GM12878 (cell line): Measurements from ENCODE around the gene CDH16. TPM values are rescaled to one million over a fixed set of nuclear protein-coding genes. Genes with fewer than 3 reads are reported as not detected.
A peak's percentile ranks its signal among the peaks of the same experiment; 100 is the strongest.

ENCODE experiments used
- ATAC-seq: fragments of 200-7000 bp; cut with Tn5 transposase; 3 replicates; pipeline ENCODE4 v1.9.1; 2020; ENCODE audit warnings: mild to moderate bottlenecking, moderate library complexity
- BruUV-seq: library from RNA; stranded (reverse); fragments of 400-500 nt; replicated peaks from 2 replicates; lab custom pipeline; 2021; lab: Mats Ljungman, UMichigan
- CTCF ChIA-PET: fragments of 300-600 bp; sonication (Branson Sonifier 250); formaldehyde crosslinking; extraction: SDS; loops from one replicate; lab custom pipeline; 2021; ENCODE audit warnings: inconsistent platforms; lab: Yijun Ruan, JAX
- POLR2A ChIA-PET: fragments of 350-600 bp; formaldehyde crosslinking; extraction: SDS; loops from one replicate; lab custom pipeline; 2021; ENCODE audit warnings: inconsistent platforms; lab: Charles Lee
- RAD21 ChIA-PET: fragments of 300-600 bp; sonication (Branson Sonifier 250); formaldehyde crosslinking; loops from one replicate; lab custom pipeline; 2023; ENCODE audit warnings: antibody characterized with exemption; ENCODE audit not compliant: unreplicated experiment; lab: Charles Lee
- SMC1A ChIA-PET: fragments of 300-600 bp; sonication (Branson Sonifier 250); formaldehyde crosslinking; loops from one replicate; lab custom pipeline; 2023; ENCODE audit not compliant: unreplicated experiment, uncharacterized antibody; lab: Charles Lee
- DNase-seq: peaks from one replicate; pipeline ENCODE4 v3.0.0-alpha.2; 2011; ENCODE audit warnings: low read depth, low spot score
- FAIRE-seq: peaks from 3 replicates; lab custom pipeline; 2011; peaks lifted over from hg19 to GRCh38; lab: Jason Lieb, UNC
- H2AFZ ChIP-seq: 2 replicates; pipeline ENCODE4 v1.6.0; 2011; ENCODE audit warnings: low read depth, low read length, control low read depth; ENCODE audit not compliant: control insufficient read depth
- H3K27ac ChIP-seq: 2 replicates; pipeline ENCODE4 v1.5.1; 2011; ENCODE audit warnings: control low read depth; ENCODE audit not compliant: control insufficient read depth, insufficient read depth
- H3K27me3 ChIP-seq, 2 experiments: replicated peaks in 1 of 2; 2 replicates each; pipeline versions ENCODE4 v1.6.0 to v1.6.1; 2011; ENCODE audit warnings: low read length in 1 of 2; ENCODE audit not compliant: control insufficient read depth in 2 of 2, insufficient read depth in 2 of 2
- H3K36me3 ChIP-seq, 2 experiments: 2 replicates each; pipeline ENCODE4 v1.5.1; 2011; ENCODE audit warnings: low read length in 1 of 2; ENCODE audit not compliant: control insufficient read depth in 2 of 2, insufficient read depth in 2 of 2
- H3K4me1 ChIP-seq: 2 replicates; pipeline ENCODE4 v1.6.1; 2011; ENCODE audit warnings: mild to moderate bottlenecking, low read length, moderate library complexity, mixed read lengths; ENCODE audit not compliant: control insufficient read depth, insufficient read depth
- H3K4me2 ChIP-seq: 2 replicates; pipeline ENCODE4 v1.6.0; 2011; ENCODE audit warnings: control low read depth; ENCODE audit not compliant: control insufficient read depth, insufficient read depth
- H3K4me3 ChIP-seq: fragments of 200-600 bp; sonication (generic); 2 replicates; pipeline ENCODE4 v1.5.1; 2016
- H3K79me2 ChIP-seq: 2 replicates; pipeline ENCODE4 v1.6.0; 2011; ENCODE audit warnings: low read length; ENCODE audit not compliant: control insufficient read depth, insufficient read depth
- H3K9ac ChIP-seq: 2 replicates; pipeline ENCODE4 v1.8.0; 2011; ENCODE audit warnings: low read length, control low read depth, mixed read lengths; ENCODE audit not compliant: control insufficient read depth, insufficient read depth
- H3K9me3 ChIP-seq: replicated peaks from 3 replicates; pipeline ENCODE4 v1.5.1; 2011; ENCODE audit warnings: mild to moderate bottlenecking, low read length; ENCODE audit not compliant: control insufficient read depth, insufficient read depth
- H4K20me1 ChIP-seq: 2 replicates; pipeline ENCODE4 v1.6.0; 2011; ENCODE audit not compliant: control insufficient read depth, insufficient read depth
- ATF7 ChIP-seq: fragments of 450-650 bp; IDR thresholded peaks from 2 replicates; pipeline ENCODE4 v1.6.1; 2016; ENCODE audit warnings: low read depth, mild to moderate bottlenecking
- CEBPB ChIP-seq, 2 experiments: fragments of 150-350 bp in 1 of 2; IDR thresholded peaks; 2 replicates each; pipeline ENCODE4 v1.6.1; 2012 to 2014; ENCODE audit warnings: low read depth in 2 of 2, low read length in 2 of 2, borderline replicate concordance in 1 of 2, inconsistent platforms in 1 of 2
- FOXM1 ChIP-seq: IDR thresholded peaks from 2 replicates; pipeline ENCODE4 v1.6.1; 2012; ENCODE audit warnings: low read depth, mild to moderate bottlenecking, inconsistent platforms, low read length, moderate library complexity
- MTA2 ChIP-seq: fragments of 450-650 bp; IDR thresholded peaks from 2 replicates; pipeline ENCODE4 v1.6.1; 2016; ENCODE audit warnings: low read depth, mild to moderate bottlenecking, moderate library complexity
- POLR2AphosphoS2 ChIP-seq: IDR thresholded peaks from 2 replicates; pipeline ENCODE4 v1.6.1; 2011; ENCODE audit warnings: low read depth, mild to moderate bottlenecking, low read length, improper control_type of control experiment, moderate library complexity
- RBBP5 ChIP-seq: fragments of 200-600 bp; sonication (generic); conservative IDR thresholded peaks from 2 replicates; pipeline ENCODE4 v1.6.1; 2016
- SMC3 ChIP-seq: IDR thresholded peaks from 2 replicates; pipeline ENCODE4 v1.6.1; 2011; ENCODE audit warnings: low read length, improper control_type of control experiment, borderline replicate concordance
- STAT1 ChIP-seq: fragments of 450-650 bp; conservative IDR thresholded peaks from 2 replicates; pipeline ENCODE4 v1.6.1; 2014; ENCODE audit warnings: antibody characterized with exemption, mild to moderate bottlenecking
- SUPT20H ChIP-seq: IDR thresholded peaks from 2 replicates; pipeline ENCODE4 v1.6.1; 2011; ENCODE audit warnings: low read depth, mild to moderate bottlenecking, low read length, moderate library complexity, borderline replicate concordance; ENCODE audit not compliant: control insufficient read depth
- TCF3 ChIP-seq: IDR thresholded peaks from 2 replicates; pipeline ENCODE4 v1.6.1; 2012; ENCODE audit warnings: low read depth, mild to moderate bottlenecking, low read length, borderline replicate concordance; ENCODE audit not compliant: insufficient read depth
- TCF7 ChIP-seq: IDR thresholded peaks from 2 replicates; pipeline ENCODE4 v1.6.1; 2014; ENCODE audit warnings: antibody characterized with exemption, borderline replicate concordance
- WRNIP1 ChIP-seq: IDR thresholded peaks from 2 replicates; pipeline ENCODE4 v1.6.1; 2011; ENCODE audit warnings: low read depth, low read length, improper control_type of control experiment, borderline replicate concordance
- ZNF274 ChIP-seq: IDR thresholded peaks from one replicate; pipeline ENCODE4 v1.8.0; 2011; ENCODE audit not compliant: insufficient read length, insufficient read depth
- ZNF622 ChIP-seq: fragments of 450-650 bp; IDR thresholded peaks from 2 replicates; pipeline ENCODE4 v1.6.1; 2017; ENCODE audit warnings: mild to moderate bottlenecking, inconsistent platforms
- ZSCAN29 ChIP-seq: fragments of 450-650 bp; IDR thresholded peaks from 2 replicates; pipeline ENCODE4 v1.6.1; 2017; ENCODE audit warnings: mild to moderate bottlenecking, moderate library complexity
- WGBS: methylation state at CpG from one replicate; pipeline ENCODE4 v1.1.6; 2016; ENCODE audit warnings: low lambda C conversion rate; ENCODE audit not compliant: insufficient replicate concordance, insufficient coverage; ENCODE audit errors: missing lambda C conversion rate; 5-methylcytosine and 5-hydroxymethylcytosine counted together
- in situ Hi-C: fragments of 300-500 bp; cut with MboI; formaldehyde crosslinking; loops from 9 replicates; pipeline ENCODE4 v1.14.3; 2018; ENCODE audit warnings: mixed read lengths
- intact Hi-C: fragments of 100-400 bp; cut with micrococcal nuclease; formaldehyde crosslinking; loops from one replicate; pipeline ENCODE4 v1.14.2; 2022; ENCODE audit not compliant: unreplicated experiment
- polyA plus RNA-seq, 11 experiments: library from polyadenylated mRNA; depleted of rRNA in 4 of 11; unstranded in 6 of 11; stranded (reverse) in 5 of 11; fragments of >200 nt; fragmentation: Nextera tagmentation in 4 of 11; fragmentation: Illumina TruSeq in 1 of 11; extraction: Ambion mirVana in 4 of 11; extraction: Trizol in 1 of 11; gene quantifications; 1 replicate in 1 of 11; 2 replicates in 10 of 11; pipeline versions ENCODE4 v1.2.1 to v1.2.3, GENCODE V29; 2011 to 2016; ENCODE audit warnings: inconsistent platforms in 2 of 11, missing spikeins in 2 of 11, low read depth in 1 of 11
- total RNA-seq, 4 experiments: library from RNA; depleted of rRNA in 3 of 4; stranded (reverse); fragments of >200 nt in 3 of 4; fragmentation: Illumina TruSeq in 1 of 4; extraction: Trizol in 1 of 4; gene quantifications; 2 replicates each; pipeline versions ENCODE4 v1.2.1 to v1.2.3, GENCODE V29; 2013 to 2021
- TF ChIP-seq, protein P1 (sequence below), 3 experiments: IDR thresholded peaks in 2 of 3; conservative IDR thresholded peaks in 1 of 3; 2 replicates each; pipeline ENCODE4 v1.5.1; 2011; ENCODE audit warnings: low read depth in 3 of 3, low read length in 3 of 3, mild to moderate bottlenecking in 3 of 3, control low read depth in 2 of 3, moderate library complexity in 2 of 3, inconsistent platforms in 1 of 3, mixed read lengths in 1 of 3; ENCODE audit not compliant: control insufficient read depth in 2 of 3, insufficient read depth in 1 of 3; ENCODE audit errors: extremely low read depth in 1 of 3
- TF ChIP-seq, protein P2 (sequence below): fragments of 450-650 bp; IDR thresholded peaks from 2 replicates; pipeline ENCODE4 v1.6.1; 2017; ENCODE audit warnings: antibody characterized with exemption, mild to moderate bottlenecking, moderate library complexity

CDH16 gene
- total and polyA plus RNA-seq, 10 of the 15 experiments (the other 5 are each of a cell fraction or from before 2014, with no cell fraction given), result 0.05 TPM; not detected in 9

DNA sequence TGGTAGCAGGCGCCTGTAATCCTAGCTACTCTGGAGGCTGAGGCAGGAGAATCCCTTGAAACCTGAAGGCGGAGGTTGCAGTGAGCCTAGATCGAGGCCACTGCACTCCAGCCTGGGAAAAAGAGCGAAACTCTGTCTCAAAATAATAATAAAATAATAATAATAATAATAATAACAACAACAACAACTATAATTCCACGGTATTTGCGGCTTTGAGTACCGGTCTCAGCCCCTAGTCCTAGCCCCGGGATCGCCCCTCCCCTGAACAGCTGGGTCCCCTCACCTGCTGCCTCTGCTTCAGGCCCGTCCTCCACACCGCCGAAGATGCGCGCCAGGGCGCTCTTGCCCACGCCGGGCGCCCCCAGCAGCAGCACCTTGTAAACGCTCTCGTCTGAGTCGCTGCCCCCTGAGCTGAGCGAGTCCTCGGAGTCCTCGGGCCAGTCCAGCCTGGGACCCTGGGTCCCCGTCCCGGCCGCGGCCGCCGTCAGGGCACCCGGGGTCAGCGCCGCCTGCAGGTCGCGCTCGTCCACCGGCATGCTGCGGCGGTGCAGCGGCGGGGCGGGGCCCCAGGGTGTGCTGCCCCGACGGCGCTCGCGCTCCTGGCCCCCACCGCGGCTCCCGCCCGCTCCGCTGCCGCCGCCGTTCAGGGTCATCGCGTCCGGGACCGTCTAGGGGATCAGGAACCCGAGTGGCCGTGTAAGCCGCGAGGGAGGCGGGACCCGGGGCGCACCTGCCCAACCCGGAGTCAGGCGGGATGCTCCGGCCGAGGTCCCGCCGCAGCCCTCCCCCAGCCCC lies 6.0 kb upstream of the CDH16 start:
- POLR2A ChIA-PET, result no interaction called here
- no peak for DNase-seq
- TF ChIP-seq, protein P1, sequence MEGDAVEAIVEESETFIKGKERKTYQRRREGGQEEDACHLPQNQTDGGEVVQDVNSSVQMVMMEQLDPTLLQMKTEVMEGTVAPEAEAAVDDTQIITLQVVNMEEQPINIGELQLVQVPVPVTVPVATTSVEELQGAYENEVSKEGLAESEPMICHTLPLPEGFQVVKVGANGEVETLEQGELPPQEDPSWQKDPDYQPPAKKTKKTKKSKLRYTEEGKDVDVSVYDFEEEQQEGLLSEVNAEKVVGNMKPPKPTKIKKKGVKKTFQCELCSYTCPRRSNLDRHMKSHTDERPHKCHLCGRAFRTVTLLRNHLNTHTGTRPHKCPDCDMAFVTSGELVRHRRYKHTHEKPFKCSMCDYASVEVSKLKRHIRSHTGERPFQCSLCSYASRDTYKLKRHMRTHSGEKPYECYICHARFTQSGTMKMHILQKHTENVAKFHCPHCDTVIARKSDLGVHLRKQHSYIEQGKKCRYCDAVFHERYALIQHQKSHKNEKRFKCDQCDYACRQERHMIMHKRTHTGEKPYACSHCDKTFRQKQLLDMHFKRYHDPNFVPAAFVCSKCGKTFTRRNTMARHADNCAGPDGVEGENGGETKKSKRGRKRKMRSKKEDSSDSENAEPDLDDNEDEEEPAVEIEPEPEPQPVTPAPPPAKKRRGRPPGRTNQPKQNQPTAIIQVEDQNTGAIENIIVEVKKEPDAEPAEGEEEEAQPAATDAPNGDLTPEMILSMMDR (IDR thresholded peaks at IDR 0.05 in 2 of 3, conservative IDR thresholded peaks at IDR 0.05 in 1 of 3; ENCODE audit: control insufficient read depth in 2 of 3, extremely low read depth in 1 of 3, insufficient read depth in 1 of 3, low read depth in 3 of 3, low read length in 3 of 3), result peak; percentile 33 to 45 (median 34); a peak in 5 of 6 replicates
- TF ChIP-seq STAT1, result no peak
- no peak for TF ChIP-seq TCF7
- no peak for TF ChIP-seq ZNF622
- TF ChIP-seq WRNIP1, result no peak
- TF ChIP-seq RBBP5, result no peak
- TF ChIP-seq SMC3, result no peak
- TF ChIP-seq TCF3, result no peak
- no peak for TF ChIP-seq FOXM1
- no peak for TF ChIP-seq ZNF274
- no peak for TF ChIP-seq POLR2AphosphoS2
- no peak for TF ChIP-seq SUPT20H
- TF ChIP-seq, protein P2, sequence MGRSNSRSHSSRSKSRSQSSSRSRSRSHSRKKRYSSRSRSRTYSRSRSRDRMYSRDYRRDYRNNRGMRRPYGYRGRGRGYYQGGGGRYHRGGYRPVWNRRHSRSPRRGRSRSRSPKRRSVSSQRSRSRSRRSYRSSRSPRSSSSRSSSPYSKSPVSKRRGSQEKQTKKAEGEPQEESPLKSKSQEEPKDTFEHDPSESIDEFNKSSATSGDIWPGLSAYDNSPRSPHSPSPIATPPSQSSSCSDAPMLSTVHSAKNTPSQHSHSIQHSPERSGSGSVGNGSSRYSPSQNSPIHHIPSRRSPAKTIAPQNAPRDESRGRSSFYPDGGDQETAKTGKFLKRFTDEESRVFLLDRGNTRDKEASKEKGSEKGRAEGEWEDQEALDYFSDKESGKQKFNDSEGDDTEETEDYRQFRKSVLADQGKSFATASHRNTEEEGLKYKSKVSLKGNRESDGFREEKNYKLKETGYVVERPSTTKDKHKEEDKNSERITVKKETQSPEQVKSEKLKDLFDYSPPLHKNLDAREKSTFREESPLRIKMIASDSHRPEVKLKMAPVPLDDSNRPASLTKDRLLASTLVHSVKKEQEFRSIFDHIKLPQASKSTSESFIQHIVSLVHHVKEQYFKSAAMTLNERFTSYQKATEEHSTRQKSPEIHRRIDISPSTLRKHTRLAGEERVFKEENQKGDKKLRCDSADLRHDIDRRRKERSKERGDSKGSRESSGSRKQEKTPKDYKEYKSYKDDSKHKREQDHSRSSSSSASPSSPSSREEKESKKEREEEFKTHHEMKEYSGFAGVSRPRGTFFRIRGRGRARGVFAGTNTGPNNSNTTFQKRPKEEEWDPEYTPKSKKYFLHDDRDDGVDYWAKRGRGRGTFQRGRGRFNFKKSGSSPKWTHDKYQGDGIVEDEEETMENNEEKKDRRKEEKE, result no peak
- no peak for TF ChIP-seq CEBPB (IDR thresholded peaks at IDR 0.05; ENCODE audit: borderline replicate concordance in 1 of 2, low read depth in 2 of 2, low read length in 2 of 2)
- TF ChIP-seq MTA2, result no peak
- TF ChIP-seq ATF7, result no peak
- no peak for TF ChIP-seq ZSCAN29

More for the DNA sequence above, 6.0 kb upstream of the CDH16 start:
- peak overlapping the region; percentile 53 for H3K4me3 ChIP-seq
- intact Hi-C loops (loop anchor here (5.0 kb wide), 1 partner anchor 172 kb away; the partner anchor contains the start of gene DYNC1LI2), in situ Hi-C loops (no loop called here)
- peak overlapping the region; percentile 79 for H3K4me2 ChIP-seq
- no peaks in the 10 kb centered on the region for H3K9me3 ChIP-seq
- no peaks in the 10 kb centered on the region; a peak in 3 of 4 replicates for H3K27me3 ChIP-seq
- ChIA-PET CTCF (interaction anchor here (0.5 to 6.7 kb wide), 4 partner anchors 31 to 173 kb away, joined by 3 to 77 read pairs (median 5); partner anchors contain the start of gene NAE1), RAD21 (no interaction called here), SMC1A (no interaction called here)
- TSS peak; percentile 46 for BruUV-seq
- WGBS, result 14% methylated on average over 68 of the region's 72 CpGs
- H3K4me1 ChIP-seq, result peaks cover 29% of the 10 kb centered on the region
- no peak overlapping the region for H3K27ac ChIP-seq
- no peaks in the 10 kb centered on the region for H4K20me1 ChIP-seq
- ATAC-seq (peak; percentile 72), FAIRE-seq (no peak)
- H3K79me2 ChIP-seq, result no peaks in the 10 kb centered on the region
- H2AFZ ChIP-seq, result no peak overlapping the region
- H3K9ac ChIP-seq, result no peak overlapping the region
- no peaks in the 10 kb centered on the region for H3K36me3 ChIP-seq
